Occipital lobe (tissue), 2 donors: ENCODE measurements around the gene SRGAP1. TPM values are rescaled to one million over a fixed set of nuclear protein-coding genes. Genes with fewer than 3 reads are reported as not detected.

Experiments used
- DNase-seq: peaks from one replicate; lab custom pipeline; 2025; lab: John Stamatoyannopoulos, UW
- total RNA-seq: library from RNA; depleted of rRNA; stranded (reverse); fragments of >200 nt; gene quantifications from one replicate; pipeline ENCODE4 v1.2.3, GENCODE V29; 2014

Gene SRGAP1
- total RNA-seq, 1 donor from 2014 or later, result 40.7 TPM

GRCh38 chr12:63965936-63966605 lies 121.6 kb downstream of the SRGAP1 start:
- no peak for DNase-seq

GRCh38 chr12:63966606-63966975 lies 122.1 kb downstream of the SRGAP1 start:
- no peak for DNase-seq

- no peak for DNase-seq
Observed at GRCh38 chr12:63967358-63968145, 123.1 kb downstream of the SRGAP1 start.

- peak; percentile 55 for DNase-seq
Observed at GRCh38 chr12:63968673-63969072, 124.2 kb downstream of the SRGAP1 start.

GRCh38 chr12:63976902-63977395 lies 132.4 kb downstream of the SRGAP1 start:
- no peak for DNase-seq

GRCh38 chr12:63977441-63977840 lies 132.9 kb downstream of the SRGAP1 start:
- DNase-seq, result no peak

- DNase-seq, result no peak
Observed at GRCh38 chr12:63978519-63978918, 134.0 kb downstream of the SRGAP1 start.

- no peak for DNase-seq
Observed at GRCh38 chr12:63980211-63980610, 135.7 kb downstream of the SRGAP1 start.

GRCh38 chr12:63981343-63981742 lies 136.8 kb downstream of the SRGAP1 start:
- no peak for DNase-seq

- DNase-seq, result no peak
Observed at GRCh38 chr12:63982604-63983295, 138.2 kb downstream of the SRGAP1 start.

GRCh38 chr12:63985456-63985855 lies 141.0 kb downstream of the SRGAP1 start:
- DNase-seq, result no peak

GRCh38 chr12:63985945-63986344 lies 141.4 kb downstream of the SRGAP1 start:
- DNase-seq, result no peak

GRCh38 chr12:63989301-63989845 lies 144.9 kb downstream of the SRGAP1 start:
- no peak for DNase-seq

- no peak for DNase-seq
Observed at GRCh38 chr12:63990828-63991547, 146.5 kb downstream of the SRGAP1 start.

- DNase-seq, result no peak
Observed at GRCh38 chr12:63994704-63995103, 150.2 kb downstream of the SRGAP1 start.

- no peak for DNase-seq
Observed at GRCh38 chr12:63995512-63995911, 151.0 kb downstream of the SRGAP1 start.

GRCh38 chr12:63996556-63996955 lies 152.1 kb downstream of the SRGAP1 start:
- DNase-seq, result no peak

- DNase-seq, result no peak
Observed at GRCh38 chr12:63997198-63997597, 152.7 kb downstream of the SRGAP1 start.

GRCh38 chr12:63998584-63998983 lies 154.1 kb downstream of the SRGAP1 start:
- no peak for DNase-seq

- no peak for DNase-seq
Observed at GRCh38 chr12:63999853-64000252, 155.4 kb downstream of the SRGAP1 start.

- no peak for DNase-seq
Observed at GRCh38 chr12:64001439-64001838, 156.9 kb downstream of the SRGAP1 start.
